RCC 7860 (cell line): Measurements from ENCODE around the gene ZNF888.
"Not testable (repeated sequence)": the region's sequence is repeated elsewhere in the genome, so short reads cannot be mapped to it uniquely, and the experiment has no call there.

Experiments
- DNase-seq: peaks from one replicate; pipeline ENCODE4 v3.0.0-alpha.2; 2015; ENCODE audit warnings: low spot score
- FAIRE-seq: peaks from 2 replicates; lab custom pipeline; 2012; peaks lifted over from hg19 to GRCh38; lab: Jason Lieb, UNC

Gene ZNF888

DNA sequence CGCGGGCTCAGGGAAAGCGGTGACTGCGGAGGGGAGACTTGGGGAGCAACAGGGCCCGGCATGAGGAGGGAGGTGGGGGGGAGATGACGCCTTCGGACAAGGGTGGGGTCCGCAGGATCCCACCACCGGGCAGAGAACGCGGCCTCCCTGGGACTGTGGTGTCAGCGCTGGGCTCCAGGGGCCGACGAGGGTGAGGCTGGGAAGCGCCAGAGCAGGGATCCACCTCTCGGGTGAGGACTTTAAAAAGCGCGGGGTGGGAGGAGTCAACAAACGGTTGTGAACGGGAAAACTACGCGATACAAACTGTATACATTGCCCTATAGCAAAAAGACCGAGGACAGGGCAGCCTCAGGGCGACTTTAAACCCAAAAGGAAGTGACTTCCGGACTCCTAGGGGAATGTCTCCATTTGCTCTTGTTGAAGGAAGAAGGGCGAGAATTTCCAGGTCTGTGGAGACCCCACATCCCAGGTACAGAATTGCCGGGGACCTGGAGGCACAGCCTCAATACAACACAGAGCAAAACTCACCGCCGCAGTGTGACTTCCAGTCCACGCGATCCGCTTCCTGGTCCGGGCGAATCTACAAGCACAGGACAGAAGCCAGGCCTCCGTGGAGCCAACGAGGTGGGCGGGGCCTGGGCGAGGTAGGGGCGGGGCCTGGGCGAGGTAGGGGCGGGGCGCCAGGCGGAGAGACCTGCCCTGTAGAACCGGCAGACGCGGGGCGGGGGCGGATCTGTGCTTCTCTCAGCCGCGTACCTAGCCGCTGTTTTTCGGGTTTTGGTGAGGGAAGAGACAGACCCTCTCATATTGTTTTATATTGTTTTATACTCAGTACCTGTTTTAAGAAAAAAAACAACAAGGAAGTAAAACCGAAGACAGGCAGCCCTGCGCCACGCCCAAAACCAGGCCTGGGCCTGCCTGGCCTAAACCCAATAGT lies at the start of gene ZNF888:
Gene ZNF888, minus strand, starts transcription at position 588 of the 937 bp plus-strand sequence. CDS start 5,555 bp downstream, outside the sequence.
- FAIRE-seq, result no peak
- DNase-seq, result peak; percentile 65

GRCh38 chr19:52967772-52968171 lies 44.5 kb upstream of the ZNF888 start:
- DNase-seq (no peak), FAIRE-seq (no peak)

DNA sequence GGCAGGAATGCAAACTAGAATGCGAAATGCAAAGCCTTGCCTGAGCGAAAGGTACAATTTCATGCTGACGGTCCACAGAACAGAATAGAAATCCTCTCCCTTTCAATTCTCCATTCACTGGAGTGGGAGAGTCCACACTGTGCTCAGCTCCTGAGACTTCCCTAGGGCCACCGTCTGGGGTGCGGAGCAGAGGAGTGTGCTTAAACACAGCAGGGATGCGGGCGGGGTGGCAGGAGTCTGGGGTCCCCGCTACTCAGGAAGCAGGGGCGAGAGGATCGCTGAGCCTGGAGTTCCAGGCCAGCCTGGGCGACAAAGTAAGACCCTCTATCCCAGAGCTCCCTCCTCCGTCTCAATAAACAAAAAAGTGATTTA lies 40.0 kb upstream of the ZNF888 start:
- no peak for FAIRE-seq

GRCh38 chr19:52962394-52963246 lies 39.4 kb upstream of the ZNF888 start, which contains the start of gene ZNF816:
Gene ZNF816, minus strand, starts transcription at chr19:52962881. Its CDS starts 6,792 bp downstream, at chr19:52956089.
- FAIRE-seq, result peak; percentile 38
- peak; percentile 81 for DNase-seq

More for the DNA sequence above, 40.0 kb upstream of the ZNF888 start:
- no peak for DNase-seq

DNA sequence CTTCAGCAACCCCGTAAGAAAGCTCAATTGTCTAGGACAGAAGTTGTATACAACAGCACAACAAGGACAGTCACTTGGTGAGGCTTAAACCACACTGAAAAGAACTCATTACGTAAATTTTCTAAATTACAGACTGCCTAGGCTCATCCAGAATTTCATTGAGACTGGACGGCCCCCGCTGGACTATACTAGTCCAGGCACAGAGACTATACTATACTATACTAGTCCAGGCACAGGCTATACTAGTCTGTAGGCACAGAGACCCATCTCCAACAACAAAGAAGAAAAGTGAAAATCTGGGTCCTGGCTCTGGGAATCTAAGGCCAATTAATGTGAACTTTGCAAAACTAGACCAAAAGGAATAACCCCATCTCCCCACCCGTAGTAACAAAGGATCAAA lies 38.8 kb upstream of the ZNF888 start:
- DNase-seq, result no peak
- no peak for FAIRE-seq

- FAIRE-seq (no peak), DNase-seq (no peak)
Observed at GRCh38 chr19:52959613-52960295, 36.5 kb upstream of the ZNF888 start.

DNA sequence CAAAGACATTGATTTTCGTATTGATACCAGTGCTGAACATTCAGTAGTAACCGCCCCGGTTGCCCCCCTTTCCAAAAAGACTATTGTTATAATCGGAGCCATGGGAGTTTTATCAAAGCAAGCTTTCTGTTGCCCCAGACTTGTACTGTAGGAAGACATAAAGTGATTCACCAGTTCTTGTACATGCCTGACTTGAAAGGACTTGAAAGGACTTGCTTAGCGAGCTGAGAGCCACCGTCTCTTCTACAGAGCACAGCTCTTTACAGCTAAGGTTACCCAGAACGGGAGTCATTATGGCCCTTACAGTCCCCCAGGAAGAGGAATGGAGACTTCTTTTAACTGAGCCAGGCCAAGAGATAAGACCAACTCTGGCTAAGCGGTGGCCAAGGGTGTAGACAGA lies 34.4 kb upstream of the ZNF888 start:
- FAIRE-seq, result no peak
- no peak for DNase-seq

GRCh38 chr19:52956917-52957316 lies 33.7 kb upstream of the ZNF888 start:
- no peak for DNase-seq
- FAIRE-seq, result no peak

DNA sequence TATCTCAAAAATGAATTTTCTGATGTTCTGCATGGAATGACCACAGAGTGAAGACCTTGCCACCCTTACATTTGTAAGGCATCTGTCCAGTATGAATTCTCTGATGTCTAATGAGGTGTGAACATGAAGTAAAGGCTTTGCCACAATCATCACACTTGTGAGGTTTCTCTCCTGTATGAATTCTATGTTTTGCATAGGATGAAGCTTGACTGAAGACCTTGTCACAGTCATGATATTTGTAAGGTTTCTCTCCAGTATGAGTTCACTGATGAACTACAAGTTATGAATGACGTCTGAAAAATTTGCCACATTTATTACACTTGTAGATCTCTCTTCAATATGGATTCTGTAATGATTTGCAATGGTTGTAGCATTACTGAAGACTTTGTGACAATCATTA lies 26.2 kb upstream of the ZNF888 start:
- FAIRE-seq, result no peak
- no peak for DNase-seq

- no peak for FAIRE-seq
- no peak for DNase-seq
Observed at GRCh38 chr19:52948025-52948770, 25.0 kb upstream of the ZNF888 start.

GRCh38 chr19:52946322-52947310 lies 23.4 kb upstream of the ZNF888 start:
- DNase-seq (no peak), FAIRE-seq (no peak)

GRCh38 chr19:52945652-52946321 lies 22.6 kb upstream of the ZNF888 start:
- FAIRE-seq (no peak), DNase-seq (no peak)

- FAIRE-seq, result not testable (repeated sequence)
- DNase-seq, result peak; percentile 22
Observed at GRCh38 chr19:52944703-52945493, 21.7 kb upstream of the ZNF888 start.

GRCh38 chr19:52943884-52944643 lies 20.8 kb upstream of the ZNF888 start:
- DNase-seq (no peak), FAIRE-seq (no peak)

DNA sequence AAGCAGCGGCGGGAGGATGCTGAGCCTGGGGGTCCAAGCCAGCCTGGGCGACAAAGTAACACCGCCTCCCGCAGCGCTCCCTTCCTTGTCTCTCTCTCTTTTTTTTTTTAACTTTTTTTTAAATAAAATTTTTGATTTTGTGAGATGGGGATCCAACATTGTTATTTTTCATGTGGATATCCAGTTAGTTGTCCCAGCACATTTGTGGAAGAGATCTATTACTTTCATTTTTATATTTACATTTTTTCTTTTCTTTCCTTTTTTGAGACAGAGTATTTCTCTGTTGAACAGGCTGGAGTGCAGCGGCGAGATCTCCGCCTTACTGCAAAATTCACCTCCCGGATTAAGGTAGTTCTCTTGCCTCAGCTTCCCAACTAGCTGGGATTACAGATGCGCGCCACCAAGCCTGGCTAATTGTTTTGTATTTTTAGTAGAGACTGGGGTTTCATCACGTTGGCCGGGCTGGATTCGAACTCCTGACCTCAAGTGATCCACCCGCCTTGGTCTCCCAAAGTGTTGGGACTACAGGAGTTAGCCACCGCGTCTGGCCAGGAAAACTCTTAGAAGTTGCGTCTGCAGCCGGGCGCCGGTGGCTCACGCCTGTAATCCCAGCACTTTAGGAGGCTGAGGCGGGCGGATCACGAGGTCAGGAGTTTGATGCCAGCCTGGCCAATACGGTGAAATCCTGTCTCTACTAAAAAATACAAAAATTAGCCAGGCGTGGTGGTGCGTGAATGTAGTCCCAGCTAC lies 20.1 kb upstream of the ZNF888 start:
- DNase-seq (no peak), FAIRE-seq (no peak)
